Caco-2 (cell line): Measurements from ENCODE around the gene TBRG1. TPM values are rescaled to one million over a fixed set of nuclear protein-coding genes. Genes with fewer than 3 reads are reported as not detected.

ENCODE experiments used
- BruUV-seq: library from RNA; stranded (reverse); fragments of 400-500 nt; replicated peaks from 2 replicates; lab custom pipeline; 2021; lab: Mats Ljungman, UMichigan
- CTCF ChIA-PET: fragments of 300-600 bp; sonication (Branson Sonifier 250); formaldehyde crosslinking; loops from one replicate; lab custom pipeline; 2022; ENCODE audit warnings: antibody characterized with exemption; lab: Charles Lee
- POLR2A ChIA-PET: fragments of 300-600 bp; sonication (Branson Sonifier 250); formaldehyde crosslinking; loops from one replicate; lab custom pipeline; 2022; ENCODE audit warnings: antibody characterized with exemption; lab: Charles Lee
- DNase-seq, 2 experiments: peaks; one replicate each; pipeline versions ENCODE4 v3.0.0 to v3.0.0-alpha.2; 2020 to 2022
- H3K27me3 ChIP-seq: replicated peaks from 2 replicates; pipeline ENCODE4 v1.6.0; 2011; ENCODE audit warnings: low read length; ENCODE audit not compliant: control insufficient read depth, insufficient read depth
- H3K36me3 ChIP-seq: 2 replicates; pipeline ENCODE4 v1.5.1; 2011; ENCODE audit warnings: low read length; ENCODE audit not compliant: control insufficient read depth, insufficient read depth
- H3K4me1 ChIP-seq: fragments of 250-450 bp; sonication (Bioruptor Pico); 2 replicates; pipeline ENCODE4 v1.5.1; 2020; ENCODE audit warnings: mild to moderate bottlenecking
- H3K4me3 ChIP-seq: 2 replicates; pipeline ENCODE4 v1.5.1; 2011; ENCODE audit warnings: low read depth, mild to moderate bottlenecking, control low read depth, low read length
- H3K9me3 ChIP-seq: fragments of 250-450 bp; sonication (Bioruptor Pico); 2 replicates; pipeline ENCODE4 v1.5.1; 2020; ENCODE audit warnings: mild to moderate bottlenecking, moderate library complexity
- H3K27ac Mint-ChIP-seq: one replicate; pipeline ENCODE4 v1.8.0; 2022; ENCODE audit warnings: mixed read lengths; ENCODE audit not compliant: unreplicated experiment
- H3K27me3 Mint-ChIP-seq: one replicate; pipeline ENCODE4 v1.8.0; 2022; ENCODE audit warnings: mixed read lengths; ENCODE audit not compliant: insufficient read depth, unreplicated experiment
- H3K36me3 Mint-ChIP-seq: one replicate; pipeline ENCODE4 v1.8.0; 2022; ENCODE audit warnings: mild to moderate bottlenecking, mixed read lengths; ENCODE audit not compliant: insufficient read depth, unreplicated experiment
- H3K4me1 Mint-ChIP-seq: one replicate; pipeline ENCODE4 v1.8.0; 2022; ENCODE audit warnings: low read depth, mixed read lengths; ENCODE audit not compliant: unreplicated experiment
- H3K4me3 Mint-ChIP-seq: one replicate; pipeline ENCODE4 v1.8.0; 2022; ENCODE audit warnings: mild to moderate bottlenecking, moderate library complexity, mixed read lengths; ENCODE audit not compliant: unreplicated experiment
- H3K9me3 Mint-ChIP-seq: one replicate; pipeline ENCODE4 v1.8.0; 2022; ENCODE audit warnings: mixed read lengths; ENCODE audit not compliant: unreplicated experiment
- intact Hi-C: fragments of 100-400 bp; cut with micrococcal nuclease; formaldehyde crosslinking; loops from one replicate; pipeline ENCODE4 v1.10.0; 2022; ENCODE audit not compliant: unreplicated experiment
- total RNA-seq: library from RNA; stranded (reverse); gene quantifications from 2 replicates; pipeline ENCODE4 v1.2.3, GENCODE V29; 2022
- TF ChIP-seq, protein P1 (sequence below), 2 experiments: fragments of 200-600 bp in 1 of 2; IDR thresholded peaks; 1 replicate in 1 of 2; 2 replicates in 1 of 2; pipeline versions ENCODE4 v1.5.1 to v1.8.0; 2011 to 2022; ENCODE audit warnings: antibody characterized with exemption in 1 of 2, control low read depth in 1 of 2, inconsistent platforms in 1 of 2, low read depth in 1 of 2, low read length in 1 of 2, mild to moderate bottlenecking in 1 of 2, moderate library complexity in 1 of 2; ENCODE audit not compliant: insufficient read depth in 1 of 2, severe bottlenecking in 1 of 2, unreplicated experiment in 1 of 2

TBRG1 gene
- total RNA-seq, 1 experiment from 2014 or later, result 71.5 TPM

- H3K27me3 Mint-ChIP-seq, result no peaks in the 10 kb centered on the region
- TSS peak; percentile 93 for BruUV-seq
- no peak overlapping the region for H3K27ac Mint-ChIP-seq
- Histone ChIP-seq H3K4me1 (no peaks in the 10 kb centered on the region), H3K4me3 (no peak overlapping the region), H3K9me3 (no peaks in the 10 kb centered on the region), H3K36me3 (peaks cover 2% of the 10 kb centered on the region; the same call in 1 of the 2 replicates), H3K27me3 (no peaks in the 10 kb centered on the region)
- intact Hi-C loops, result no loop called here
- H3K4me1 Mint-ChIP-seq, result no peaks in the 10 kb centered on the region
- no peak for DNase-seq
- peaks cover 45% of the 10 kb centered on the region for H3K36me3 Mint-ChIP-seq
- ChIA-PET CTCF (no interaction called here), POLR2A (no interaction called here)
- TF ChIP-seq, protein P1, sequence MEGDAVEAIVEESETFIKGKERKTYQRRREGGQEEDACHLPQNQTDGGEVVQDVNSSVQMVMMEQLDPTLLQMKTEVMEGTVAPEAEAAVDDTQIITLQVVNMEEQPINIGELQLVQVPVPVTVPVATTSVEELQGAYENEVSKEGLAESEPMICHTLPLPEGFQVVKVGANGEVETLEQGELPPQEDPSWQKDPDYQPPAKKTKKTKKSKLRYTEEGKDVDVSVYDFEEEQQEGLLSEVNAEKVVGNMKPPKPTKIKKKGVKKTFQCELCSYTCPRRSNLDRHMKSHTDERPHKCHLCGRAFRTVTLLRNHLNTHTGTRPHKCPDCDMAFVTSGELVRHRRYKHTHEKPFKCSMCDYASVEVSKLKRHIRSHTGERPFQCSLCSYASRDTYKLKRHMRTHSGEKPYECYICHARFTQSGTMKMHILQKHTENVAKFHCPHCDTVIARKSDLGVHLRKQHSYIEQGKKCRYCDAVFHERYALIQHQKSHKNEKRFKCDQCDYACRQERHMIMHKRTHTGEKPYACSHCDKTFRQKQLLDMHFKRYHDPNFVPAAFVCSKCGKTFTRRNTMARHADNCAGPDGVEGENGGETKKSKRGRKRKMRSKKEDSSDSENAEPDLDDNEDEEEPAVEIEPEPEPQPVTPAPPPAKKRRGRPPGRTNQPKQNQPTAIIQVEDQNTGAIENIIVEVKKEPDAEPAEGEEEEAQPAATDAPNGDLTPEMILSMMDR (IDR thresholded peaks at IDR 0.05; ENCODE audit: insufficient read depth in 1 of 2, low read depth in 1 of 2, low read length in 1 of 2, severe bottlenecking in 1 of 2, unreplicated experiment in 1 of 2), result no peak
- no peaks in the 10 kb centered on the region for H3K9me3 Mint-ChIP-seq
- no peak overlapping the region for H3K4me3 Mint-ChIP-seq
These were observed 13.3 kb downstream of the TBRG1 start for GRCh38 chr11:124635932-124636331.

GRCh38 chr11:124638500-124638899, 15.8 kb downstream of the TBRG1 start:
- intact Hi-C loops, result no loop called here
- POLR2A ChIA-PET, result no interaction called here
- Histone ChIP-seq H3K4me1 (no peaks in the 10 kb centered on the region), H3K27me3 (no peaks in the 10 kb centered on the region), H3K9me3 (no peaks in the 10 kb centered on the region), H3K36me3 (0 out of 2 replicates have a peak, but pooled peaks cover 2% of the 10 kb centered on the region), H3K4me3 (no peak overlapping the region)
- Mint-ChIP-seq H3K4me1 (no peaks in the 10 kb centered on the region), H3K27me3 (no peaks in the 10 kb centered on the region), H3K27ac (no peak overlapping the region), H3K4me3 (no peak overlapping the region), H3K9me3 (no peaks in the 10 kb centered on the region), H3K36me3 (peaks cover 20% of the 10 kb centered on the region)
- no peak for DNase-seq
- CTCF ChIA-PET, result no interaction called here
- BruUV-seq, result no TSS peak
- TF ChIP-seq, protein P1 (IDR thresholded peaks at IDR 0.05; ENCODE audit: insufficient read depth in 1 of 2, low read depth in 1 of 2, low read length in 1 of 2, severe bottlenecking in 1 of 2, unreplicated experiment in 1 of 2), result no peak

DNA sequence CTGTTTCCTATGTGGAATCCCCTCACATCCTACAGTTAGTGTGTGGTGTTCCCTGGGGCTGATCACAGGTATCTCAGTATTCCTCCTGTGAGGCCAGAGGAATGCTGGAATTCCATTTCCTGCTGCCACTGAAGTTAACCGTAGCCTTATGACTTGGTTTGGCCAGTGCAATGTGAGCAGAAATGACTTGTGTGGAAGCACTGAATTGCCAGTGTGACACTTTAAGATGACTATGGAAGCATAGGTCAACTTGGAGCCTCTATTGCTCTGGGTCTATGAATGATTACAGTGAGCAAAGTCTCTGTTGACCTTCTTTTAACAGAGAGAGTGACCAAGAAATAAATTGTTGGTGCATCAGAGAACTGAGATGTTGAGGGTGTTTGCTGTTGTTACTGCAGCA, 16.5 kb downstream of the TBRG1 start:
- H3K4me1 ChIP-seq, result no peaks in the 10 kb centered on the region
- no peaks in the 10 kb centered on the region for H3K27me3 ChIP-seq
- no TSS peak for BruUV-seq
- 0 out of 2 replicates have a peak, but pooled peaks cover 2% of the 10 kb centered on the region for H3K36me3 ChIP-seq
- no peak for DNase-seq
- no peaks in the 10 kb centered on the region for H3K9me3 ChIP-seq
- Mint-ChIP-seq H3K27ac (no peak overlapping the region), H3K27me3 (no peaks in the 10 kb centered on the region), H3K4me1 (no peaks in the 10 kb centered on the region), H3K36me3 (peaks cover 14% of the 10 kb centered on the region), H3K4me3 (no peak overlapping the region), H3K9me3 (no peaks in the 10 kb centered on the region)
- H3K4me3 ChIP-seq, result no peak overlapping the region
- TF ChIP-seq, protein P1 (IDR thresholded peaks at IDR 0.05; ENCODE audit: insufficient read depth in 1 of 2, low read depth in 1 of 2, low read length in 1 of 2, severe bottlenecking in 1 of 2, unreplicated experiment in 1 of 2), result no peak
- intact Hi-C loops, result no loop called here
- ChIA-PET POLR2A (no interaction called here), CTCF (interaction anchor here (1.4 kb wide), 1 partner anchor 119 kb away, joined by 9 read pairs; no protein-coding TSS in a partner anchor)
